CD4-positive, CD25-positive, alpha-beta regulatory T cell (primary cell): ENCODE measurements around the gene DCAKD. TPM values are rescaled to one million over a fixed set of nuclear protein-coding genes. Genes with fewer than 3 reads are reported as not detected.

Experiments used
- ATAC-seq, 2 donors: fragments of 150-1000 bp; cut with Tn5 transposase; one replicate each; pipeline ENCODE4 v1.10.0; 2021; ENCODE audit warnings: low read depth in 2 of 2, moderate number of reproducible peaks in 2 of 2, moderate library complexity in 1 of 2
- DNase-seq, 3 donors: peaks; one replicate each; pipeline versions ENCODE4 v3.0.0 to v3.0.0-alpha.2; 2012 to 2022; ENCODE audit warnings: mixed read lengths in 1 of 3
- H3K27ac ChIP-seq: one replicate; pipeline ENCODE4 v1.7.0; 2013; ENCODE audit warnings: mild to moderate bottlenecking, low read length; ENCODE audit not compliant: insufficient read depth, poor library complexity, severe bottlenecking
- H3K27me3 ChIP-seq: one replicate; pipeline ENCODE4 v1.7.0; 2013; ENCODE audit warnings: low read length; ENCODE audit not compliant: control insufficient read depth, insufficient read depth
- H3K36me3 ChIP-seq: one replicate; pipeline ENCODE4 v1.7.0; 2013; ENCODE audit warnings: mild to moderate bottlenecking, low read length, moderate library complexity; ENCODE audit not compliant: control insufficient read depth, insufficient read depth
- H3K4me1 ChIP-seq: 2 replicates; pipeline ENCODE4 v1.7.0; 2013; ENCODE audit warnings: mild to moderate bottlenecking, low read length; ENCODE audit not compliant: insufficient read depth, control insufficient read depth, poor library complexity, severe bottlenecking
- H3K4me3 ChIP-seq: one replicate; pipeline ENCODE4 v1.7.0; 2013; ENCODE audit warnings: low read depth, mild to moderate bottlenecking, low read length, moderate library complexity
- H3K9me3 ChIP-seq, 2 experiments: 1 replicate in 1 of 2; 2 replicates in 1 of 2; pipeline ENCODE4 v1.7.0; 2013; ENCODE audit warnings: low read length in 2 of 2, mild to moderate bottlenecking in 1 of 2, moderate library complexity in 1 of 2; ENCODE audit not compliant: control insufficient read depth in 2 of 2
- H3K27ac Mint-ChIP-seq, 3 donors: one replicate each; pipeline ENCODE4 v1.8.0; 2020 to 2022; ENCODE audit warnings: mild to moderate bottlenecking in 3 of 3, mixed read lengths in 3 of 3, moderate library complexity in 2 of 3
- H3K27me3 Mint-ChIP-seq: one replicate; pipeline ENCODE4 v1.8.0; 2022; ENCODE audit warnings: mild to moderate bottlenecking, mixed read lengths
- H3K36me3 Mint-ChIP-seq: one replicate; pipeline ENCODE4 v1.8.0; 2020; ENCODE audit warnings: mixed read lengths
- H3K4me1 Mint-ChIP-seq, 4 donors: one replicate each; pipeline ENCODE4 v1.8.0; 2020 to 2022; ENCODE audit warnings: mixed read lengths in 4 of 4, mild to moderate bottlenecking in 1 of 4
- H3K4me3 Mint-ChIP-seq, 4 donors: one replicate each; pipeline ENCODE4 v1.8.0; 2020 to 2022; ENCODE audit warnings: mild to moderate bottlenecking in 4 of 4, mixed read lengths in 4 of 4, moderate library complexity in 3 of 4
- H3K9me3 Mint-ChIP-seq, 7 donors: one replicate each; pipeline ENCODE4 v1.8.0; 2020 to 2022; ENCODE audit warnings: mixed read lengths in 7 of 7, mild to moderate bottlenecking in 3 of 7, moderate library complexity in 2 of 7
- polyA plus RNA-seq, 4 donors: library from polyadenylated mRNA; unstranded; fragments of 300-500 nt; fragmentation: Illumina TruSeq; gene quantifications; one replicate each; pipeline ENCODE4 v1.2.3, GENCODE V29; 2021
- total RNA-seq: library from RNA; stranded (reverse); gene quantifications from one replicate; pipeline ENCODE4 v1.2.3, GENCODE V29; 2022

Gene DCAKD, protein sequence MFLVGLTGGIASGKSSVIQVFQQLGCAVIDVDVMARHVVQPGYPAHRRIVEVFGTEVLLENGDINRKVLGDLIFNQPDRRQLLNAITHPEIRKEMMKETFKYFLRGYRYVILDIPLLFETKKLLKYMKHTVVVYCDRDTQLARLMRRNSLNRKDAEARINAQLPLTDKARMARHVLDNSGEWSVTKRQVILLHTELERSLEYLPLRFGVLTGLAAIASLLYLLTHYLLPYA
- total RNA-seq, result 20.7 TPM
- 10 to 100 TPM in 3 of 4 donors, 1 to 10 TPM in 1; 10.0 to 15.2 (median 13.5) TPM for polyA plus RNA-seq

DNA sequence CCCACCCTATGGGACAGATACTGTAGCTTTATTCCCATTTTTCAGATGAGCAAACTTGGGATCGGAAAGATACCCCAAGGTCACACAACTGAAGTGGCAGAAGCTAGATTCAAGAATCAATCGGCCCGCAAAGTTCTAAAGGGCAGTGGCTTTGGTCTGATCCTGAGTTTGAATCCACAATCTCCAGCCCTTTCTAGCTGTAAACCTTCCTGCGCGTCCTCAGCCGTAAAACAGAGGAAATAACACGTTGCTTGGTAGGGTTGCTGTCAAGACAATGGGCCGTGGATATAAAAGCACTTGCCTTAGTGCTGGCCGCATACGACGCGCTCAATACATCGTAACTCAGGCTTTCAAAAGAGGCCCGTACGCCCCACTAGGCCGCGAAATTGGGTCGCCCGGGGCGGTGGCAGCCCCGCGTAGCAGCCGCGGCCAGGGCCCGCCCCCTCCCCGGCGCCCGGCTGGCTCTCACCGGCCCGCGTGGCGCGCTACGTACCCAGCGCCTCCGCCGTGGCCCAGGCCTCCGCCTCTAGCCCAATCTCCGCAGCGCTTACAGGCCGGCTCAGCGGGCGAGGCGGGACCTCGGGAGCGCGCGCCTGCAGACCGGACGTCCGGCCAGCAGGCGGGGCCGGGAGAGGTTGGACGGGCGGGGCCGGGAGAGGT lies at the start of gene DCAKD:
Gene DCAKD (minus strand): TSS at position 573 of the 660 bp plus-strand sequence. CDS start 16,747 bp downstream, outside the sequence.
- peak within 1 kb of the TSS; percentile 94 for H3K4me3 ChIP-seq
- Mint-ChIP-seq H3K4me1 (peaks cover 7 to 52% (median 36%) of the 10 kb centered on the region in 4 donors), H3K27me3 (no peaks in the 10 kb centered on the region), H3K27ac (peak within 1 kb of the TSS; percentile 95 to 99 (median 98)), H3K36me3 (no peaks in the 10 kb centered on the region), H3K9me3 (peaks cover 0 to 2% (median 0%) of the 10 kb centered on the region in 7 donors), H3K4me3 (peak within 1 kb of the TSS; percentile 92 to 95 (median 94))
- peak; percentile 98 to 99 for ATAC-seq
- no peaks in the 10 kb centered on the region for H3K27me3 ChIP-seq
- no peaks in the 10 kb centered on the region for H3K9me3 ChIP-seq
- no peaks in the 10 kb centered on the region for H3K36me3 ChIP-seq
- peak; percentile 88 to 97 (median 89) for DNase-seq
- peaks cover 30% of the 10 kb centered on the region for H3K4me1 ChIP-seq
- peak within 1 kb of the TSS; percentile 92 for H3K27ac ChIP-seq

DNA sequence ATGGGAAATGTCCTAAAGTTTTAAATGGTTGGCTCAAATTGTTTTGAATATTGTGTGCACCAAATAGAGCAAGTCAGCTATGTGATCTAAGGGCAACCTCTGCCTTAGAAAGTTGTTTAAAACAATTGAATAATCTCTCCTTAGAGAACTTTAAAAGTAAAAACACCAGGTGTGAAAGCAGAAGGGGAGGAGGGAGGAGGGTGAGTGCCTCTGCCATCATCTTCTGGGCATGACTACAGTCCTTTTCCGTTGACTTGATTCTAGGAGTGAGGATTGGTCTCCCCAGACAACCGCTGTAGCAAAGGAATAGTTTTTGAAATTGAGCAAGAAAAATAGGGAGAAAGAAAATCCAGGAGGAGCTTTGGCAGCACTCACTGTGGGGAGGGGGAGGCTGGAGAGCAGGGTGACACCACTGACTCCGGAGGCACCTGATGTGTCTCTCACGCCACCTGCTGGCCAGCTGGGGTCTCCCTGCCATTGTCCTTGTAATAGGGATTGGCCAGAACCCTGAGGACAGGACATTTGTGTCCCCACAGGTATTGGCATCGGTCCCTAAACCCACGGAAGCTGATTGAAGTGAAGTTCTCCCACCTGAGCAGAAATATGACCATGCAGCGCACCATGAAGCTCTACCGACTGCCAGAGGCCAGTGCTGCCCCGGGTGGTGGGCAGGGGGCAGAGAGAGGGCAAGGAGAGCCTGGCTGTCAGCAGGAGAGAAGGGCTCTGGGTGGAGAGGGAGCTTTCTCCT lies 47.6 kb upstream of the DCAKD start:
- peak; percentile 68 to 72 for ATAC-seq
- Mint-ChIP-seq H3K27me3 (no peaks in the 10 kb centered on the region), H3K4me3 (no peak overlapping the region), H3K27ac (peak overlapping the region in 1 of 3 donors; percentile 51), H3K36me3 (peaks cover 49% of the 10 kb centered on the region), H3K9me3 (no peaks in the 10 kb centered on the region), H3K4me1 (peaks cover 0 to 7% (median 3%) of the 10 kb centered on the region in 4 donors)
- no peak overlapping the region for H3K27ac ChIP-seq
- no peaks in the 10 kb centered on the region for H3K4me1 ChIP-seq
- peaks cover 79% of the 10 kb centered on the region for H3K36me3 ChIP-seq
- H3K27me3 ChIP-seq, result no peaks in the 10 kb centered on the region
- peak; percentile 51 to 72 (median 71) for DNase-seq
- H3K4me3 ChIP-seq, result no peak overlapping the region
- no peaks in the 10 kb centered on the region for H3K9me3 ChIP-seq

DNA sequence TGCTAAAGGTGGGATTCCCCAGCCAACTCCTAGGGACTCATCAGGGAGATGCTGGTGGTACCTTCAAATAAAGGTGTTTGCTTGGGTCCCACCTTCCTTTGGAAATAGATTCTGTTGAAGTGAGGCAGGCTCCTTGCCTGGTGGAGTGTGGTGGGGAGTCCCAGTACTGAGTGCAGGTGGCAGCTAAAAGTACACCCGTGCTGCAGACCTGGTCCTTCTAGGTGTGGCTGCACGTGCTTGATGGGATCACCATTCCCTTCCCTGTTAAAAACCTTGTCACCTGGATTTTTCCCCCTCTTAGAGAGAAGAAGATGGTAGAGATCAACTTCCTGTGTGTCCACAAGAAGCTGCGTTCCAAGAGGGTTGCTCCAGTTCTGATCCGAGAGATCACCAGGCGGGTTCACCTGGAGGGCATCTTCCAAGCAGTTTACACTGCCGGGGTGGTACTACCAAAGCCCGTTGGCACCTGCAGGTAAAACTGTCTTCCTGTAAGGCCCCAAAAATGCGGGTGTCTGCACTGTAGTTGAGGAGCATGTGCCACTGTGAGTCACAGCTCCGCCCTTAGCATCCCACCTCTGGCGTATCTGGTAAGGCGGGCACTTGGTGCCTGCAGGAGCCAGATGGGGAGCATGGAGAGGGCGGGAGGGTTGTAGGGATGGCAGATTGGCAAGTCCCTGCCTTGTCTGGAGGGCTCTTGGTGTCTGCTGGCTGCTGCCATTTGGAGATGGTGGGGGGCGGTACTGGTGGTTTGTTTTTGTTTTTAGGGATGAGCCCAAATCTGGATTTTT lies 46.8 kb upstream of the DCAKD start:
- DNase-seq, result no peak
- H3K36me3 Mint-ChIP-seq, result peaks cover 50% of the 10 kb centered on the region

DNA sequence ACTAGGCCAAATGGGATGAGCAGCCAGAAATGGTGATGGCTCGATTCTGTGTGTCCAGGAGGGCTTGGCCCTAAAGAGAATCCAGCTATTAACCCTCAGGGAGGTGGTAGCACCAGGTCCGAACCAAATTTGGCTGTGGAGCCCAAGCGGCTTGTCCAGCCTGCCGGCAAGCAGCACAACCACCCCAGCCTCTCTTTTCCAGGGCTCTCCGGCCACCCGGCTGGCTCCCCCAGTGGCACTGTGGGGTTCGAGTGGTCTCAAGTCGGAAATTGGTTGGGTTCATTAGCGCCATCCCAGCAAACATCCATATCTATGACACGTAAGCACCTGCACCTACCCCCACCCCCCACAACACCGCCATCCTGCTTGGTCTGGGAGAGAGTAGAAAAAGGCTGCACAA lies 45.5 kb upstream of the DCAKD start:
- DNase-seq (no peak), ATAC-seq (no peak)
- H3K36me3 Mint-ChIP-seq, result peaks cover 48% of the 10 kb centered on the region
- H3K4me3 Mint-ChIP-seq, result no peak overlapping the region
- no peaks in the 10 kb centered on the region for H3K27me3 ChIP-seq
- peaks cover 0 to 10% (median 3%) of the 10 kb centered on the region in 4 donors for H3K4me1 Mint-ChIP-seq
- no peaks in the 10 kb centered on the region for H3K9me3 Mint-ChIP-seq
- H3K36me3 ChIP-seq, result peaks cover 76% of the 10 kb centered on the region
- no peaks in the 10 kb centered on the region for H3K27me3 Mint-ChIP-seq
- no peak overlapping the region for H3K27ac Mint-ChIP-seq
- no peak overlapping the region for H3K4me3 ChIP-seq
- H3K4me1 ChIP-seq, result no peaks in the 10 kb centered on the region
- H3K27ac ChIP-seq, result no peak overlapping the region
- H3K9me3 ChIP-seq, result no peaks in the 10 kb centered on the region

More for the DNA sequence above, 46.8 kb upstream of the DCAKD start:
- Mint-ChIP-seq H3K9me3 (no peaks in the 10 kb centered on the region), H3K4me1 (peaks cover 0 to 7% (median 3%) of the 10 kb centered on the region in 4 donors), H3K4me3 (no peak overlapping the region), H3K27me3 (no peaks in the 10 kb centered on the region), H3K27ac (peak overlapping the region in 2 of 3 donors; percentile 20 to 51)
- no peaks in the 10 kb centered on the region for H3K27me3 ChIP-seq
- ATAC-seq, result no peak
- no peaks in the 10 kb centered on the region for H3K4me1 ChIP-seq
- H3K4me3 ChIP-seq, result no peak overlapping the region
- no peak overlapping the region for H3K27ac ChIP-seq
- H3K36me3 ChIP-seq, result peaks cover 79% of the 10 kb centered on the region
- H3K9me3 ChIP-seq, result no peaks in the 10 kb centered on the region

DNA sequence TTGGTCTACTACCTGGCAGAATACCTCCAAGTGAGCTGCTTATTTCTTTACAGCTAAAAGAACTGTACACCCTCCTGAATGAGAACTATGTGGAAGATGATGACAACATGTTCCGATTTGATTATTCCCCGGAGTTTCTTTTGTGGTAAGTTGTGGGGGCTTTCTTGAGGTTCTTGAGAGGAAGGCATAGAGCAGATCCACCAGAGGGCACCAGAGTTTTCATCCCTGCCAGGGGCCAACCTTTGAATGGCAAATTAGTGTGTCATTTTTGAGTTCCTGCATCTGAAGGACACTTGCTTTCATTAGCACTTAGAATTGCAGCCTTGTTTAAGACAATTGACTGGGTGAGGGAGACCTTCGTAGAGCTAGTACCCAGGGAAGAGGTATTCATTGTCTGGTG lies 44.7 kb upstream of the DCAKD start:
- H3K36me3 Mint-ChIP-seq, result peaks cover 49% of the 10 kb centered on the region
- Histone ChIP-seq H3K4me3 (no peak overlapping the region), H3K36me3 (peaks cover 78% of the 10 kb centered on the region), H3K4me1 (no peaks in the 10 kb centered on the region), H3K9me3 (no peaks in the 10 kb centered on the region), H3K27ac (no peak overlapping the region), H3K27me3 (no peaks in the 10 kb centered on the region)
- no peak overlapping the region for H3K4me3 Mint-ChIP-seq
- peak overlapping the region in 2 of 3 donors; percentile 8 to 51 for H3K27ac Mint-ChIP-seq
- no peaks in the 10 kb centered on the region for H3K27me3 Mint-ChIP-seq
- peaks cover 0 to 10% (median 3%) of the 10 kb centered on the region in 4 donors for H3K4me1 Mint-ChIP-seq
- DNase-seq (peak in 1 of 3 donors; percentile 44), ATAC-seq (no peak)
- no peaks in the 10 kb centered on the region for H3K9me3 Mint-ChIP-seq

DNA sequence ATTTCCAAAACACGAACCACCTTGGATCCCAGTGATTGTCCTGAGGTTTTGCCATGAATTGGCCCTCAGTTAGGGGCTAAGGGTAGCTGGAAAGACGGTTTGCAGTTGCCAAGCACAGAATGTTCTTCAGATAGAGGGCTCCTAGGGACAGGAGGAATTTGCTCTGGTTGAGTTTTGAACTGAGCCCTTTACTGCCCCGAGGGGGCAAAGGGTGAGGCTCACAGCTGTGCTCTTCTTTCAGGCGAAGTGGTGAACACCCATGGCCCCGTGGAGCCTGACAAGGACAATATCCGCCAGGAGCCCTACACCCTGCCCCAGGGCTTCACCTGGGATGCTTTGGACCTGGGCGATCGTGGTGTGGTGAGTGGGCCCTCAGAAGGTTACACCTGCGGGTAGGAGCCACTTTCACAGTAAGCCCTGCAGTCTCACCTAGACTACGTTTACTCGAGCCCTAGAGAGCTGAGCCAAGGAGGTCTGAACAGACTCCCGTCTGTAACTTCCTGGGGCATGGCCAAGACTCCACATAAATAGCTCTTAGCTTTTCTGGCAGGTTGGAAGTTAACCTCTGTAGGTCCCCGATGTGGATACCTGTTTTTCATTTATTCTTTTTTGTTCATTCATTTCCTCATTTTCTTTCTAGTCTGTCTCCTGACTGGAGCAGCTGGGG lies 42.1 kb upstream of the DCAKD start:
- peaks cover 54% of the 10 kb centered on the region for H3K36me3 Mint-ChIP-seq
- ATAC-seq (no peak), DNase-seq (no peak)
- H3K9me3 ChIP-seq, result no peaks in the 10 kb centered on the region
- H3K9me3 Mint-ChIP-seq, result no peaks in the 10 kb centered on the region
- H3K4me1 Mint-ChIP-seq, result peaks cover 0 to 6% (median 0%) of the 10 kb centered on the region in 4 donors
- H3K4me3 ChIP-seq, result no peak overlapping the region
- H3K27me3 ChIP-seq, result no peaks in the 10 kb centered on the region
- H3K4me1 ChIP-seq, result no peaks in the 10 kb centered on the region
- no peak overlapping the region for H3K27ac Mint-ChIP-seq
- H3K36me3 ChIP-seq, result peaks cover 82% of the 10 kb centered on the region
- H3K27ac ChIP-seq, result no peak overlapping the region
- H3K27me3 Mint-ChIP-seq, result no peaks in the 10 kb centered on the region
- H3K4me3 Mint-ChIP-seq, result no peak overlapping the region
